HL-60/S4 (cell line): Measurements from ENCODE around the gene CSF3.

ENCODE experiments used
- in situ Hi-C: fragments of 300-500 bp; cut with MboI; formaldehyde crosslinking; loops from 2 replicates; pipeline ENCODE4 v1.14.3; 2022; ENCODE audit warnings: low sequenced_read_pairs

Gene CSF3

GRCh38 chr17:40059729-40060475 is 44.7 kb downstream of the CSF3 start:
- in situ Hi-C loops: no loop called here

- in situ Hi-C loops: no loop called here
Measured at GRCh38 chr17:40060887-40061608, 45.8 kb downstream of the CSF3 start.

GRCh38 chr17:40061609-40062038 is 46.4 kb downstream of the CSF3 start:
- in situ Hi-C loops: no loop called here

GRCh38 chr17:40062329-40063186 is 47.3 kb downstream of the CSF3 start, which contains the start of gene THRA:
Gene THRA, plus strand, starts transcription at chr17:40062965. Its CDS starts 11,524 bp downstream, at chr17:40074489.
- in situ Hi-C loops: no loop called here

GRCh38 chr17:40063187-40063771 is 48.0 kb downstream of the CSF3 start:
- in situ Hi-C loops: no loop called here

- in situ Hi-C loops: no loop called here
Measured at GRCh38 chr17:40063901-40064531, 48.8 kb downstream of the CSF3 start.

GRCh38 chr17:40064971-40065768 is 49.9 kb downstream of the CSF3 start:
- in situ Hi-C loops: no loop called here

GRCh38 chr17:40065769-40066510 is 50.7 kb downstream of the CSF3 start:
- in situ Hi-C loops: no loop called here
